Right ventricle myocardium superior (tissue), 1 donor: ENCODE data around the gene PDCD1LG2. TPM values are rescaled to one million over a fixed set of nuclear protein-coding genes. Genes with fewer than 3 reads are reported as not detected.
"Not testable (repeated sequence)": the region's sequence is repeated elsewhere in the genome, so short reads cannot be mapped to it uniquely, and the experiment has no call there.

ENCODE experiments used
- ATAC-seq: fragments of 200-7000 bp; cut with Tn5 transposase; one replicate; pipeline ENCODE4 v1.9.1; 2020; ENCODE audit warnings: mild to moderate bottlenecking; ENCODE audit not compliant: poor library complexity
- DNase-seq: peaks from one replicate; pipeline ENCODE4 v3.0.0-alpha.2; 2020
- intact Hi-C: fragments of 100-400 bp; cut with DNase I; formaldehyde crosslinking; loops from one replicate; pipeline ENCODE4 v1.11.2; 2022
- total RNA-seq: library from RNA; stranded (reverse); fragmentation: NEBNext Ultra II Directional; extraction: Animal tissue kit (Norgen Biotek cat#: 25700); gene quantifications from one replicate; pipeline ENCODE4 v1.2.1, GENCODE V29; 2021
- donor health status: DM: no; HTN: yes; CAD: no; lungs with severe emphysema.

The PDCD1LG2 gene
- total RNA-seq, 1 donor from 2014 or later: 2.4 TPM

DNA sequence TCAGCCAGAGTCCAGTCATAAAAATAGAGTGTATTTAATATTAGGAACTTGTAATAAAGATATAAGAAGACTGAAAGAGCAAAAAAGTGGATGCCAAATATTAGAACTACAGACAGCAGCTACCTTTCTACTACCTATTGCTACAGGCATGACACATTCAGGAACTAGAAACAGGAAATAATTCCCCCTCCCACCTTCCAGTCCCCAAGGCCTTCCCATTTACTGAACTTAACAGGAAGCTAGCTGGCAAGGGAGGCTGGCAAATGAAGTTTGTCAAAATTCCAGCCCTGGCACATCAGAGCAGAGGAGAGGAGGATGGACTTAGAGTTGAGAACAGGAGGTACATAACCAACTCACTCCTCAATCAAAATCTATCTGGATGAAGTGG lies 68.4 kb downstream of the PDCD1LG2 start:
- DNase-seq (no peak), ATAC-seq (no peak)
- intact Hi-C loops: loop anchor here (10.0 kb wide), 1 partner anchor 54 kb away; no protein-coding TSS in a partner anchor

- intact Hi-C loops: loop anchor here (10.0 kb wide), 1 partner anchor 55 kb away; no protein-coding TSS in a partner anchor
- no peak for ATAC-seq
Measured at GRCh38 chr9:5579881-5580280, 69.5 kb downstream of the PDCD1LG2 start.

GRCh38 chr9:5580650-5581049 lies 70.3 kb downstream of the PDCD1LG2 start:
- ATAC-seq (no peak), DNase-seq (no peak)
- intact Hi-C loops: no loop called here

More at GRCh38 chr9:5579881-5580280, 69.5 kb downstream of the PDCD1LG2 start:
- DNase-seq: no peak

GRCh38 chr9:5581706-5582105 lies 71.4 kb downstream of the PDCD1LG2 start:
- intact Hi-C loops, DNase-seq, ATAC-seq: not testable (repeated sequence)

- ATAC-seq (peak; percentile 73), DNase-seq (no peak)
- intact Hi-C loops: no loop called here
Measured at GRCh38 chr9:5582835-5583195, 72.5 kb downstream of the PDCD1LG2 start.

DNA sequence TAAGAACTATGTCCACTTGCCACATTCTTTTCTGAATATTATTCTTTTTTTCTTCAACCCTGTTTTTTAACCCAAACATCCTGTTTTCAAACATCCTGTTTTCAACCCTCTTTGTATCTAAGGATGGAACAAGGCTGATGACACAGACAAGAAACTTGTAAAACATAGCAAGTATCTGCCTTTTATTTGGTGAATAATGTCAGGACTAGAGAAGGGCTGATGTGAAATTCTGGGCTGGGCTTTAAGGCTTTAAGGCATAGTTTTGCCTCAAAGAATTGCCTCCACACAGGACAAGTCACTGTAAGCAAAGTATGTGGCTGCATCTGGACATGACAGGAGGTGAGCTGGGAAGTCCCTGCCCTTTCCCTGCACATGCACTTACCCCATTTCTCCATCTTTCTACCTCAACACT lies 76.1 kb downstream of the PDCD1LG2 start:
- intact Hi-C loops: no loop called here
- ATAC-seq (no peak), DNase-seq (no peak)

- no peak for DNase-seq
- intact Hi-C loops: no loop called here
- no peak for ATAC-seq
Measured at GRCh38 chr9:5587024-5587423, 76.7 kb downstream of the PDCD1LG2 start.

DNA sequence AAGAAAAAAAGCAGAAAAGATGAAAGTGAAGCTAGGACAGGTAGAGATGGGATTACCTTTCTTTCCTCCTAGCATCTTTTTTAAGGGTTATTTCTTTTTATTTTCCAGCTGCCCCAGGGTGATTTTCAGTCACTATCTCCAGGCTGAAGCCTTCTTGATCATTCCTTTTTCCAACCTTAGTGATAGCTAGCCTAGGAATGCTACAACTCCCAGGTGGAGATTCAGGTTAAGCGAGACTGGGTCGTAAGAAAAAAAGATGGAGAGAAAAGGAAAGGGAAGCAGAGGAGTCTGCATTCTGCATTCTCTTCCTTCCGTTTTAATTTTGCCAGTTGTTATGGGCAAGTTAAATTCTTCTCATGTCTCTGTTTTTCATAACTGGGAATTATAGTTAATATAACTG lies 81.9 kb downstream of the PDCD1LG2 start:
- no peak for ATAC-seq
- intact Hi-C loops: no loop called here
- no peak for DNase-seq

GRCh38 chr9:5592904-5593303 lies 82.6 kb downstream of the PDCD1LG2 start:
- intact Hi-C loops: no loop called here
- no peak for DNase-seq
- ATAC-seq: no peak

DNA sequence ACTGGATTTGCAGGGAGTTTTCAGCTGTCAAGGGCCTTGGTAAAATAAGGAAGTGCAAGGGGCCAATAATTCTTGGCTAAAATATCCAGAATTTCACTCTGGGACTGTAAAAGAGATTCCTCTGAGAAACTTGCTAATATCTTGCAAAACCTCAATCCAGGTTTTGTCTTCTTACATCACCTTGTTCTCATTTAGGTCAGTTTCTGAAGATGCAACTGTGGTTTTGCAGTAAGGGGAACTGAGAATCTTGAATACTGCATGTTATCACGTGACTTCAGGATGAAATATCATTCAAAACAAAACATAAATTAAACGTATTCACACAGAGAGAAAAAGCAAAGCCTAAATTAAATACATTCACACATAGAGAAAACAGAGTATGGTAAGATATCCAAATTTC lies 83.6 kb downstream of the PDCD1LG2 start:
- no peak for DNase-seq
- no peak for ATAC-seq
- intact Hi-C loops: no loop called here

DNA sequence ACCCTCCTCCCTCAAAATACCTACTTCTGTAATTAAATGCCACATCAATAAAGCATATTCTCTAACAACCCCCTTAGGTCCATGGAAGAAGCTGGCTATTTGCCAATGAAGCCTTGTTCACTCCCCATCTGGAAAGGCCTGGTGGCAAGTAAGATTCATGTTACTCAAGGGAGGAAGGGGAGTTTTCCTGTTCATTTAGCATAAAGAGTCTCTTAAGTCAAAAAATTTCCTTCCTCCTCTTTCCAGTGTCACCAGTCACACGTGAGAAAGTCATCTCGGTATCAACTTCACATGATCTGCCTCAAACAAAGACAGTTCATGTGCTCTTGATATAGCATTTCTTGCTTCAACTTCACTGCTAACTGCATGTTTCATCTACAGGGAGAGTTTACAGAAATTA lies 85.8 kb downstream of the PDCD1LG2 start:
- no peak for DNase-seq
- intact Hi-C loops: loop anchor here (5.0 kb wide), 1 partner anchor 834 kb away; no protein-coding TSS in a partner anchor
- no peak for ATAC-seq

GRCh38 chr9:5608298-5609225 lies 98.2 kb downstream of the PDCD1LG2 start:
- ATAC-seq (peak; percentile 90), DNase-seq (no peak)
- intact Hi-C loops: no loop called here

DNA sequence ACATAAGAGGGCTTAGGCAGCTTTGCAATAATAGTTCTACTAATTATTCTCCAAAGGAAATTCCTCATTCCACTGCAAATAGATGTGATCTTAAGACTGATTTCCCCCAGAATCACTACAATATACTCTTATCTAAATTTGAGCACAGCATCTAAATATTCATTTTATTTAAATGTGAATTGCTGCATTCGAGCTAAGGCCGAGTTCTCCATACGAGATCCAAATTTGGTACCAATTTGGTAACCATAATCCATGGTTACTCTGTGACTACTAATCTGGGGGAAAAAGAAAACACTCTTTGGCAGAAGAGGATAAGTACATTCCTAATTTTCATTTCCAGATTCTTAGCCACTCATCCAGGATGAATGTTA lies 98.9 kb downstream of the PDCD1LG2 start:
- intact Hi-C loops: no loop called here
- ATAC-seq: peak; percentile 8
- DNase-seq: no peak

DNA sequence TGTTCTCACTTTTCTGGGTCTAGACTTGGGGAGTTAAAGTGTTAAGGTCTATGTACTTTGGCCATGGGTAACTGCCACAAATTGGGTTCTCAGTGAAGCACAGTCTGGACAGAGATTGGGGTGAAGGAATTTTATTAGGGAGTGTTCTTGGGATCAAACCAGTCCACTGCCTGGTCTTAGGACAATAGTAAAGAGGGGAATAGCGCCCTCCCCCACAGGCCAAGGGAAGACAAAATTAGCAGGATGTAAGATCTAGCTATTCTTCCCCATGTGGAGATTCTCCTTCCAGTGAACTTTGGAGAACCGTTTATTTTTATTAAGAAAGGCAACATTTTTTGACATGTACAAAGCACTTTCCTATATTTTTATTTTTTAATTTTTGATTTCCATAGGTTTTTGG lies 100.2 kb downstream of the PDCD1LG2 start:
- DNase-seq (no peak), ATAC-seq (no peak)
- intact Hi-C loops: no loop called here

DNA sequence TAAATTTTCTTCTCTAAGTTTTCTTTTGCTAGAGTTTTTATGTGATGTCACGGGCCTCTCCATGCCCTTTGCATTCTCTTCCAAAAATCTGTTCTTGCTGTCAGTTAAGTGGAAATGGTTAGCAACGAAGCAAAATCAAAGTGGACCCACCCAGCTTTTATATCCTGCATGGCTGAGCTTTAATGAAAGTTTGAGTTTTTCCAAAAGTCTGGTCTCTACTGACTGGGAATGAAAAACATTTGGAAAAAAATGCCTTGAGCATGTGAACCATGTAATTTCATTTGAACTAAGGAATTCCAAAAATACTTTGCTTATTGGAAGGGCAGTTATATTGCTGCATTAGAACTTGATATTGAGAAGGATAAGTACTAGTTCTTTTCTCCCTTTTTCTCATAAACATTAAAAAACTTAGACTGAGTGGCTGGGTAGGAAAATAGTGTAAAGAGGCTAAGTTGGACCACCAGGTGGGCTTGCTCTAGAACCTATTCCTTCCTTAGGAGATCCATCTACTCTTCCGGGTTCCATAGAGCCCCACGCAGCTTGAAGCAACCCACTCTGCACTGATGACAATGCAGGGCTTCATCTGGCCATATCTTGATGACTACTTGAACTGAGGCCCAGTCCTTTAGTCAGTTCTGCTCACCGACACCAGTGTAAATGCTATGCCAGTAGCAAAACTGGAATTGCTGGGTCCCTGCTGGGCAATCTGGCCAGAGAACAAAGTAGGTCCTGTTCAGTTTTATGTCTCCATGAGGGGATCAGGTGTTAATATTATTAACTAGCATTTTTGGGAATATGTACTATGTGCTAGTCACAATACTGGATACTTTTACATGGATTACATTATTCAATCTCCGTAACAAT lies 101.2 kb downstream of the PDCD1LG2 start:
- intact Hi-C loops: no loop called here
- ATAC-seq: peak; percentile 14

GRCh38 chr9:5612185-5612530 lies 101.8 kb downstream of the PDCD1LG2 start:
- no peak for ATAC-seq
- intact Hi-C loops: no loop called here
- no peak for DNase-seq

More for the DNA sequence above, 101.2 kb downstream of the PDCD1LG2 start:
- no peak for DNase-seq

DNA sequence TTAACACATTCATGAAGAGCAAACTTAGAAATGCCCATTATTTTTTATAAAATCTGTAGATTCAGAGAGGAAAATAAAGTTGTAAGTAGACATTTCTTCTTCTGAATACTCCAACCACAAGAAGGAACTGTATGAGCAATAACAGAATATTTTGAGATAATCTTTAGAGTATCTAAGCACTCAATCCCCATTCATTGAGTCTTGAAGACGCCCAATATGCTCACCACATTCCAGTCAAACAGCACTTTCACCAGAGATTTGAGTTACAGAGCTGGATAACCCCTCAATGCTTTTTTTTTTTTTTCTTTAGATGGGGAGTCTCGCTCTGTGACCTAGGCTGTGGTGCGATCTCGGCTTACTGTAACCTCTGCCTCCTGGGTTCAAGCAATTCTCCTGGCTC lies 103.9 kb downstream of the PDCD1LG2 start:
- no peak for DNase-seq
- intact Hi-C loops: no loop called here
- no peak for ATAC-seq

- ATAC-seq (no peak), DNase-seq (no peak)
- intact Hi-C loops: no loop called here
Measured at GRCh38 chr9:5614985-5615384, 104.7 kb downstream of the PDCD1LG2 start.

- DNase-seq (no peak), ATAC-seq (peak; percentile 21)
- intact Hi-C loops: no loop called here
Measured at GRCh38 chr9:5617749-5618148, 107.4 kb downstream of the PDCD1LG2 start.

GRCh38 chr9:5620494-5620893 lies 110.2 kb downstream of the PDCD1LG2 start:
- ATAC-seq (no peak), DNase-seq (no peak)
- intact Hi-C loops: no loop called here
